Activated CD4-positive, alpha-beta memory T cell treated with anti-CD3 and anti-CD28 coated beads, Interleukin-2, amount 10 ng/mL, durations not matched to agents 7 days and 5 days (primary cell): ENCODE measurements around the gene IQSEC3. TPM values are rescaled to one million over a fixed set of nuclear protein-coding genes. Genes with fewer than 3 reads are reported as not detected.

Experiments
- CTCF ChIA-PET: fragments of 350-600 bp; sonication (Branson Sonifier 250); formaldehyde crosslinking; loops from one replicate; lab custom pipeline; 2021; ENCODE audit warnings: antibody characterized with exemption, inconsistent platforms; lab: Charles Lee
- POLR2A ChIA-PET: fragments of 350-600 bp; sonication (Branson Sonifier 250); formaldehyde crosslinking; loops from one replicate; lab custom pipeline; 2021; ENCODE audit warnings: antibody characterized with exemption; lab: Charles Lee
- DNase-seq: peaks from one replicate; pipeline ENCODE4 v3.0.0-alpha.2; 2020
- H3K27ac Mint-ChIP-seq: one replicate; pipeline ENCODE4 v1.8.0; 2021; ENCODE audit warnings: mild to moderate bottlenecking, mixed read lengths
- H3K27me3 Mint-ChIP-seq: one replicate; pipeline ENCODE4 v1.8.0; 2021; ENCODE audit warnings: mixed read lengths
- H3K36me3 Mint-ChIP-seq: one replicate; pipeline ENCODE4 v1.8.0; 2021; ENCODE audit warnings: low read depth, mixed read lengths
- H3K4me1 Mint-ChIP-seq: one replicate; pipeline ENCODE4 v1.8.0; 2021; ENCODE audit warnings: mixed read lengths
- H3K4me3 Mint-ChIP-seq: one replicate; pipeline ENCODE4 v1.8.0; 2021; ENCODE audit warnings: mild to moderate bottlenecking, mixed read lengths
- H3K9me3 Mint-ChIP-seq: one replicate; pipeline ENCODE4 v1.8.0; 2021; ENCODE audit warnings: mixed read lengths
- total RNA-seq, 2 experiments: library from RNA; stranded (reverse); gene quantifications; one replicate each; pipeline ENCODE4 v1.2.3, GENCODE V29; 2021

The IQSEC3 gene
- total RNA-seq, 2 experiments from 2014 or later, result 0.10 to 0.33 TPM

- no peak overlapping the region for H3K27ac Mint-ChIP-seq
- no peak for DNase-seq
- peaks cover under 1% of the 10 kb centered on the region for H3K4me1 Mint-ChIP-seq
- ChIA-PET POLR2A (no interaction called here), CTCF (no interaction called here)
- H3K9me3 Mint-ChIP-seq, result no peaks in the 10 kb centered on the region
- H3K4me3 Mint-ChIP-seq, result no peak overlapping the region
- H3K36me3 Mint-ChIP-seq, result no peaks in the 10 kb centered on the region
- H3K27me3 Mint-ChIP-seq, result peaks cover under 1% of the 10 kb centered on the region
Observed at GRCh38 chr12:163406-163986, 96.9 kb downstream of the IQSEC3 start.

DNA sequence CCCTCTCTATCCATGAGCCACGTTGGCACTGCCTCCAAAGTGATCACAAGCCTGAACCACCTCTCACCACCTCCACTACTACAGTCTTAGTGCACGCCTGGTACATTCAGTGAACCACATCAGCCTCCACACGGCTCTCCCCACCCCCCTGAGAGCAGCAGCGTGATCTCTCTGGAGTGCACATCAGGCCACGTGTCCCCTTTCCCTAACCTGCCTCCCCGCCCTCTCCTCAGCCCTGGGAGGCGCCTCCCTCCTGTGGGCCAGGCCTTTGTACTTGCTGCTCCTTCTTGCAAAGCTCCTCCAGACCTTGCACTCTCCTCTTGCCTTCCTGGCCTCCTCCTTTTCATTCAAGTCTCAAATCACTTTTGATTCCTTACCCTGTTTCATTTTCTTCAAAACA lies 97.6 kb downstream of the IQSEC3 start:
- Mint-ChIP-seq H3K9me3 (no peaks in the 10 kb centered on the region), H3K4me1 (peaks cover 8% of the 10 kb centered on the region), H3K4me3 (no peak overlapping the region), H3K36me3 (no peaks in the 10 kb centered on the region), H3K27ac (no peak overlapping the region), H3K27me3 (peaks cover 1% of the 10 kb centered on the region)
- ChIA-PET POLR2A (no interaction called here), CTCF (no interaction called here)
- no peak for DNase-seq

DNA sequence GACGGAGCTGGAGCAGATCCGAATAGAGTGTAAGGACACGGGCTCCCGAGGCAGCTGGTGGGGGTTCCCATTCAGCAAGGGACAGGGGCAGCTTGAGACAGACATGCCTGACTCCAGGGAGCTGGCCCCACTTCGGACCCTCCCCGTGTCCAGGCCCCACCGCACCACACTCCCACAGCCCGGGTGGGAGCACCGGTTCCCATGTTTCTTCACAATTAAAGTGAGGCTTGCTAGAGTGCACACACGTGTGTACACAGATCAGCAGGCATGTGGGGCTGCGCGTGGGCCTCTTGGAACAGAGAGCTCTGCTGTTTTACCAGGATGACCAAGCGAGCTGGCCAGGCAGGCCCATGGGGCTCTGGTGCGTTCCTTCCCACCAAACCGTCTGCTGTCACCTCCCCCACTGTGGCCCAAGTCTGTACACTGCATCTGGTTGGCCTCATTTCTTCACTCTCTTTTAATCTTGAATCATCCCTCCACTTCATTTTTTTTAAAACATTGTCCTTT lies 99.3 kb downstream of the IQSEC3 start:
- Mint-ChIP-seq H3K9me3 (no peaks in the 10 kb centered on the region), H3K27ac (no peak overlapping the region), H3K27me3 (peaks cover 1% of the 10 kb centered on the region), H3K4me3 (no peak overlapping the region), H3K4me1 (peaks cover 11% of the 10 kb centered on the region), H3K36me3 (no peaks in the 10 kb centered on the region)
- ChIA-PET POLR2A (no interaction called here), CTCF (no interaction called here)
- DNase-seq, result no peak

- peaks cover 1% of the 10 kb centered on the region for H3K27me3 Mint-ChIP-seq
- H3K9me3 Mint-ChIP-seq, result no peaks in the 10 kb centered on the region
- ChIA-PET POLR2A (no interaction called here), CTCF (no interaction called here)
- no peaks in the 10 kb centered on the region for H3K36me3 Mint-ChIP-seq
- no peak overlapping the region for H3K27ac Mint-ChIP-seq
- DNase-seq, result no peak
- H3K4me3 Mint-ChIP-seq, result no peak overlapping the region
- H3K4me1 Mint-ChIP-seq, result peaks cover 11% of the 10 kb centered on the region
Observed at GRCh38 chr12:166425-167075, 100.0 kb downstream of the IQSEC3 start.

DNA sequence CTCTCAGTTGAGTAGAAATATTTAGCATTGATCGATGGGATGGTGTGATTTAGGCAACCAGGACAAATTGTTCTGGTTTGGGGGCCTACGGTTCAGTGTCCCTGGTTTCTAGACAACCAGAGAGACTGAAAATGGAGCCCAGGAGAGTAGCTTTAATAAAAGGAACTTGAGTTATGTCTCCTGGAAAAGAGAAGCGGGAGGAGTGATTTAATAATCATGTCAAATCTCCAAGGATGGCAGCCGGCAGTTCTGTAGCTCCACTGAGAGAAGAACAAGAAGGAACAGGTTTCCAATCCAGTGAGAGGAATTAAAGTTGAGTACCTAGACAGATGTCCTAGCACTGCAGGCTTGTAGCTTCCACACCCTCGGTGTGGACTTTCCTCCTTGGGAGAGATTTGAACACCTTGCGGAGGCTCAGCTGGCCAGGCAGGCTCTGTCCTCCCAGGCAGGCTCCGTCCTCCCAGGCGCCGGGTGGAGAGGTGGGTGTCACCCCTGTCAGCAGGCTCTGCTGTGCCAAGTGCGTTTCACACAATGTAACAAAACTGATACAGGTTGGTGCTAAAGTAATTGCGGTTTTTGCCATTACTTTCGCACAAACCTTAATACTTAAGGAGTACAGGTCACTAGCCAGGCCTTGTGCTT lies 101.5 kb downstream of the IQSEC3 start:
- peaks cover 11% of the 10 kb centered on the region for H3K4me1 Mint-ChIP-seq
- DNase-seq, result no peak
- H3K36me3 Mint-ChIP-seq, result no peaks in the 10 kb centered on the region
- H3K9me3 Mint-ChIP-seq, result no peaks in the 10 kb centered on the region
- H3K27ac Mint-ChIP-seq, result no peak overlapping the region
- no peak overlapping the region for H3K4me3 Mint-ChIP-seq
- ChIA-PET POLR2A (no interaction called here), CTCF (interaction anchor here (1.2 kb wide), 1 partner anchor 51 kb away, joined by 3 read pairs; no protein-coding TSS in a partner anchor)
- peaks cover 1% of the 10 kb centered on the region for H3K27me3 Mint-ChIP-seq

- Mint-ChIP-seq H3K27me3 (peaks cover 1% of the 10 kb centered on the region), H3K36me3 (no peaks in the 10 kb centered on the region), H3K9me3 (no peaks in the 10 kb centered on the region), H3K27ac (no peak overlapping the region), H3K4me1 (peaks cover 11% of the 10 kb centered on the region), H3K4me3 (no peak overlapping the region)
- ChIA-PET POLR2A (no interaction called here), CTCF (no interaction called here)
- DNase-seq, result no peak
Observed at GRCh38 chr12:168763-169525, 102.4 kb downstream of the IQSEC3 start.

GRCh38 chr12:169528-170370 lies 103.2 kb downstream of the IQSEC3 start:
- ChIA-PET CTCF (no interaction called here), POLR2A (no interaction called here)
- no peak overlapping the region for H3K4me3 Mint-ChIP-seq
- no peaks in the 10 kb centered on the region for H3K36me3 Mint-ChIP-seq
- DNase-seq, result no peak
- no peaks in the 10 kb centered on the region for H3K9me3 Mint-ChIP-seq
- peaks cover 11% of the 10 kb centered on the region for H3K4me1 Mint-ChIP-seq
- H3K27me3 Mint-ChIP-seq, result peaks cover 1% of the 10 kb centered on the region
- no peak overlapping the region for H3K27ac Mint-ChIP-seq

GRCh38 chr12:170371-171225 lies 104.0 kb downstream of the IQSEC3 start:
- Mint-ChIP-seq H3K36me3 (no peaks in the 10 kb centered on the region), H3K4me1 (peaks cover 11% of the 10 kb centered on the region), H3K27ac (no peak overlapping the region), H3K4me3 (no peak overlapping the region), H3K9me3 (no peaks in the 10 kb centered on the region), H3K27me3 (peaks cover 1% of the 10 kb centered on the region)
- CTCF ChIA-PET, result no interaction called here
- POLR2A ChIA-PET, result no interaction called here
- no peak for DNase-seq

DNA sequence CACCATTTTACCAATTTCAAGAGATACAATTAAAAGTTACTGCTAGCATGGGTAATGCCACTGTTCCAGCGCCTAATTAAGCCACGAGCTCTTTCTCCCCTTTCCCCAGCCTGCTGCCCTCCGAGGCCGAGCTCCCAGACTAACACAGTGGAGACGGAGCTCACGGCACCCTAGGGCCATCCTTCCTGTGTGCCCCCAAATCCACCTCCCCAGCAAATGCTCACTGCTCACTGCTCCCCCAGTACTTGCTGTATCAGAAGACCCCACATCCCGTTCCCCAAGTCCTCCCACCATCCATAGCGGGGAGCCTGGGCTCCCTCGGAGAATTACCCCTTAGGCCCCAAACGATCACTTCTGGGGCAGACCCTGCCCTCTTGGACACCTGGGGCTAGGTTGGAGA lies 104.7 kb downstream of the IQSEC3 start:
- Mint-ChIP-seq H3K27me3 (peaks cover 1% of the 10 kb centered on the region), H3K4me1 (peaks cover 11% of the 10 kb centered on the region), H3K4me3 (no peak overlapping the region), H3K36me3 (no peaks in the 10 kb centered on the region), H3K9me3 (no peaks in the 10 kb centered on the region), H3K27ac (no peak overlapping the region)
- DNase-seq, result no peak
- CTCF ChIA-PET, result no interaction called here
- POLR2A ChIA-PET, result no interaction called here

GRCh38 chr12:171743-172676 lies 105.4 kb downstream of the IQSEC3 start:
- peaks cover 1% of the 10 kb centered on the region for H3K27me3 Mint-ChIP-seq
- no peak overlapping the region for H3K27ac Mint-ChIP-seq
- H3K4me1 Mint-ChIP-seq, result peaks cover 11% of the 10 kb centered on the region
- no peaks in the 10 kb centered on the region for H3K36me3 Mint-ChIP-seq
- no peak for DNase-seq
- no peaks in the 10 kb centered on the region for H3K9me3 Mint-ChIP-seq
- ChIA-PET CTCF (no interaction called here), POLR2A (no interaction called here)
- H3K4me3 Mint-ChIP-seq, result no peak overlapping the region

- POLR2A ChIA-PET, result no interaction called here
- Mint-ChIP-seq H3K36me3 (no peaks in the 10 kb centered on the region), H3K4me1 (peaks cover 11% of the 10 kb centered on the region), H3K9me3 (no peaks in the 10 kb centered on the region), H3K27ac (no peak overlapping the region), H3K4me3 (no peak overlapping the region), H3K27me3 (peaks cover 1% of the 10 kb centered on the region)
- CTCF ChIA-PET, result no interaction called here
- DNase-seq, result no peak
Observed at GRCh38 chr12:172732-173161, 106.2 kb downstream of the IQSEC3 start.
